NCI-H2029 (cell line): ENCODE results near the gene HOXA10.

Experiments used
- DNase-seq: peaks from one replicate; lab custom pipeline; 2025; lab: John Stamatoyannopoulos, UW

The HOXA10 gene

DNA sequence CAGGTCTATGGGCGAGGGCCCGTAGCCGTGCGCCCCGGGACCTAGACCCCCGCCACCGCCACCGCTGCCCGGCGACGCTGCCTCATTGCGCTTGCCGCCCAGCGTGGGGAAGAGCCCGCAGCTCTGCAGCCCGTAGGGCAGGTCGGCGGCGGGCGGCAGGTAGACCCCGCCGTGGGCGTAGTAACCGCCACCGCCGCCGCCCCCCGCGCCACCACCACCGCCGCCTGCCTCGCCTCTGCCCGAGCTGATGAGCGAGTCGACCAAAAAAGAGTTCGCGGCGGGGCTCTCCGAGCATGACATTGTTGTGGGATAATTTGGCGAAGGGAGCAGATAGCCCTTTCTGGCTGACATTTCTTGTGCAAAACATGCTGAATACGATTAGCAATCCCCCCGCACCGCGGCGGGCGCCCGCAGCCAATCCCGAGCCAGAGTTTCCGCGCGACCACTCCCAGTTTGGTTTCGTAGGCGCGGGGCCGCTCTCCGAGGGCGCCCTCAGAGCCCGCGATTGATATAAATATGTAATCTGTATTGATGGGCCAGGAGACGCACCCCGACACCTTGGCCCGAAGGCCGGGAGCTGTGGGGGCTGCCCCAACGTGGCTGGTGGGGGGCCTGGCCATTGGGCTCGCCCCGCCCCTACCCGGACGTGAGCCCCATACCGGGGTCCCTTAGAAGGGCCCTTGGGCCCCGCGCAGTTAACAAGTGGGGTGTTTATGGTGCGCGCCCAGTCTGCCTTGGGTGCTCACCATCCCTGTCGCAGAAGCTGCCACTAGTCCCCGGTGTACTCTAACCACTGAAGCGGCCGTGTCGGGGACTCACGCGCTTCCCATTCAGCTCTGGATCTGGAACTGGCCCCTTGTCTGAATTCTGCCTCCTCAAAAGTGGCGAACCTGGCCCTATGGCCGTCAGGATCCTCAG is at the start of gene HOXA10:
Gene HOXA10 (minus strand): TSS at position 365 of the 918 bp plus-strand sequence. CDS start 14 bp downstream, at position 351.
- DNase-seq, result no peak

DNA sequence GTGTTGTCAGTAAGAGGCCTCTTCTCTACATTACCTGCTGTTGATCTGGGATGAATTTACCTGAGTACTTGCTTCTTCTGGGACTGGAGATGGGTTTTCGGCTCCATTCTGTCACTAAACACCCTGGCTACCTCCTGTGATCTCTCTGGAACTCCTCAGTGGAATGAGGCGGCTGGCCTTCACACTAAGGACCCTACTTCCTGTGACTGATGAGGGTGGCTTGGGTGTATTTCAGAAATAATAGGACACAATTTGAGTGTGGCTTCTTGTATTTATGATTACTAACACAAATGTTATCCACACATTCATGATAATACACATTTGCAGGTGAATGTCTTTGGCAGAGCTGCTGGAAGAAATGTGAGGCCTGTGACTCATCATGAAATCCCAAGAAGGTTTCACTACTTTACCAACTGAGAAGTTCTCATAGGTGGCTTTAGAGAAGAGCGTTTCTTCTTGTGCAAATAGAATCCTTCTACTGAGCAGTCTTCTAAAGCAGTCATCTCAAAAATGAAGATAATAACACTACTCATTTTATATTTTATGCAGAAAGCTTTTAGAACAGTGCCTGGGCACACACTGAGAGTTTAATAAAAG is 47.2 kb upstream of the HOXA10 start:
- DNase-seq, result no peak

DNA sequence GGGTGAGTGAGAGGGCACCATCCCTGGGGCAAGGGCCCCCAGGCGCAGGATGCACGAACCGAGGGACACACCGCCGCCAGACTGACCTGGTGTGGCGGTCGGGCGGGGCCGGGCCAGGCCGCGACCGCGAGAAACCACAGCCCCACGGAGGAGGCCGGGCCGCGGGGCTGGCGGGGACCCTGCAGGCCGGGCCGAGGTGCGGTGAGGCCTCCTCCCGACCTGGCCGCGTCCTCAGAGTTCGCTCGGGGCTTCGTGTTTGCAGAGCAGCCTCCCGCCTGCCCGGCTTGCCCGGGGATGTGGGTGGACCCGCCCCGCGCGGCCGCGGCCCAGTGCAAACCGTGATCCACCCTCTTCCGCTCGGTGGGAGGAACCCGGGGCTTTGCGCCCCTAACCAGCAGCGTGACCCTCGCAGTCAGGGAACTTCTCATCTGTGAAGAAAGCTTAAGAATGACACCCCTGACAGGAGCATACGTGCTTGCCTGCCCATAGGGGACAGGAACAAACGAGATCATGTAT is 46.4 kb upstream of the HOXA10 start:
- no peak for DNase-seq

GRCh38 chr7:27219821-27220220 is 45.7 kb upstream of the HOXA10 start:
- no peak for DNase-seq

- no peak for DNase-seq
Observed at GRCh38 chr7:27217951-27218350, 43.8 kb upstream of the HOXA10 start.

- DNase-seq, result no peak
Observed at GRCh38 chr7:27215356-27215755, 41.2 kb upstream of the HOXA10 start.

DNA sequence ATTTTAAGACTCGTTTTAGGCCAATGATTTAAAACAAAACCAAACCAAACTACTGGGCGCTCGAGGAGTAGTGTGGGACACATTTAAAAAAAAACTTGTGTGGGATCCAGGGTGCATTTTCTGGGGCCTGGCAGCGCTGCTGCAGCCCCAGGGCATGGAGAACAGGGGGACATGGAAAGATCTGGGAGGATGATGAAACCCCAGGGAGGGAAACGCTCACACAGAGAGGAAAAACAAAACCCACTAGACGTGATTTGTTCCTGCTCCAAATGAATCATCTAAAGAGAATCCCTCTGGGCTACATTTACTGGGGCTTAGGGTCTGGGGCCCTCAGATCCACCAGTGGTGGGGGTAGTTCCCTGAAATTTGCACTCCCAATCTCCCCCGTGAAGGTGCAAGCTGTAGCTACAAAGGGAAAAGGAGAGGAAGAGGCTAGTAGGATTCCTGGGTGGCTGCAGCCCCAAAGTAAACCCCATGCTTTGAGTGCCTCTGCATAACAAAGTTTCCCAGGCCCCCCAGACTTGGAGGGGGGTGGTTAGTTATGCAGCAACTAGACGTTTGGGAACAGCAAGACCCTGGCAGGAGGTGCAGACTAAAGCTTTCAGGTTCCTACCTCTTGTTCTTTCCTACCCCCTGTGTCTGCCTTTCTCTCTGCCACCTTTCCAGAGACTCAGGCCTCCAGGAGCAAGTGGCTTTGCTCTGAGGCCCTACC is 40.3 kb upstream of the HOXA10 start:
- no peak for DNase-seq

DNA sequence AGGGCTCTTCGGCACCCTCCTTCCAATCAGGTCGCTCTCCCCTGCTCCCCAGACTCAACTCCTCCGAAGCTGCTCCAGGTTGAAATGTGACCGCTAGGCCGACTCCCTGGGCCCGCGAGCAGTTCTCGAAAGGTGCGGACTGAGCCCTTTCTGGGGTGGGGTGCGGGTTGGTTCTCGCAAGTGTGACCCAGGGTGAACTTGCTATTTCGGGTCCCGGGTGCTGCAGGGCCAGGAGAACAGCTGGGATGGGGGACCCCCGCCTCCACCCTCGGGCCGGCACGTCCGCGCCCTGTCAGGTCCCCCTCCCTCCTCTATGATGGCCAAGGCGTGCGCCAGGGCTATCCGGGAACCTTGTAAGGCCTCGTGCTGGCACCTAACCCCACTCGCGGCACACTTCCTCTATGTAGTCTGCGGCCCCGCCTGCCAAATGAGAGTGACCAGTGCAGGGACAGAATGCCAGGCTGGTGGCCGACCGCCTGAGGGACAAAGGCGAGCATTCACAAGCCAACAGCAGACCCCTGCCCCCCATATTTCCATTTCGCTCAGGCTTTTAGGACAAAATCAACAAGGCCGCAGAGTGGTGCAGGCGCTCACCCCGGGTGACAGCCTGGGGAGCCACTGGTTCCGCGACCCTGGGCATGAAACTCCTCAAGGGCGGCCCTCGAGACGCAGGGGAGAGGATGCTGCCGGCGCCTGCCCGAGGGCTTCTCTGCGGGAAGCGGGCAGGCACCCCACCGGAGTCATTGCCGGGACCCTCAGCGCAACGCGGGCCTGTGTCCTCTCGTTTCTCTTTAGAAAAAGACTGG is 39.5 kb upstream of the HOXA10 start:
- DNase-seq, result no peak

GRCh38 chr7:27212497-27213432 is 38.6 kb upstream of the HOXA10 start:
- no peak for DNase-seq

DNA sequence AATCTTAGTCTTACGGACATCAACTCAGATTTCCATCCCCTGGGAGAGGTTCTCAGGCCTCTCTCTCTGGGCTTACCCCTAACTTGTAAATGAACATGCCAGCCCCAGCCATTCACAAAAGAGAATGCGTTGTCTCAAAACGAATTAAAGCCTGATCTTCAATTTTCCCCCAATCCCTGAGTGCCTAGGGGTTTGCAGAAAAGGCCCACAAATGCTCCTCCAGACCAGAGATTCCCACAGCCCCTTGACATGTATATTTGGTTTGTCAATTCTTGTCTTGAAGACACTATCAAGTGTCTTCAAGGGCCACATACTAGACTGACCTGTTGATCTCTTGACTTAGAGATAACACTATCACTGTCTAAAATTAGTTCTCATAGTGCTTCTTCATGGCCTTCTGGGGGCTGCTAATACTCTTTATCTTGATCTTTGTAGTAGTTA is 37.7 kb upstream of the HOXA10 start:
- DNase-seq, result no peak

- DNase-seq, result no peak
Observed at GRCh38 chr7:27211084-27211446, 36.9 kb upstream of the HOXA10 start.

DNA sequence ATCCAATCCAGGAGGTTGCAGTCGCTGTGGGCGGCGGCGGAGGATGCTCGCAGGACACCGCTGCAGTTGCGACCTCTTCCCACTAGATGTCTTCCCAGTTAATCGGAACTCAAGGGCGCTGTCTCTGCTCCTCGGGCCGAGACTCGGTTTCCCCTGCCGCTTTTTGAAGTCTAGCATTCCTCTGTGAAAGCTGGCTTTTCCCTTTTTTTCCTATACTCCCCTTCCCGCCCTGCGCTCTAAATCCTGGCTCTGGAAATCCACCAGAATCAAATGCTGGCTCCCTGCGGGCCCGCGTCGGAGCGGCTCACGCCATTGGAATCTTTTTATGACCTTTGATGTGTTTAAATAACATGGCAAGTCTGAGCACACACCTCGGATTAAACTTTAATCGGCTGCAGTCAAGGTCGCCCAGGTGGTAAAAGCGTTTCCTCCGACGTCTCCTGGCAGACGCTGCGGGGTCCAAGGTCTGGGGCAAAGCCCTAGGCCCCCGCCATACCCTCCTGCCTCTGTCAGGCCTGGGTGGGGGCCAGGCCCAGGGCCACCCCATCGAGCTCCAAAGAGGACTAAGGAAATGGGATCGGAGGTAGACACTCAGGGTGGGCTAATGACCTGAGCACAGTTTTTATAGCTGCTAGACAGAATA is 36.4 kb upstream of the HOXA10 start:
- no peak for DNase-seq

- no peak for DNase-seq
Observed at GRCh38 chr7:27209933-27210440, 35.9 kb upstream of the HOXA10 start.

DNA sequence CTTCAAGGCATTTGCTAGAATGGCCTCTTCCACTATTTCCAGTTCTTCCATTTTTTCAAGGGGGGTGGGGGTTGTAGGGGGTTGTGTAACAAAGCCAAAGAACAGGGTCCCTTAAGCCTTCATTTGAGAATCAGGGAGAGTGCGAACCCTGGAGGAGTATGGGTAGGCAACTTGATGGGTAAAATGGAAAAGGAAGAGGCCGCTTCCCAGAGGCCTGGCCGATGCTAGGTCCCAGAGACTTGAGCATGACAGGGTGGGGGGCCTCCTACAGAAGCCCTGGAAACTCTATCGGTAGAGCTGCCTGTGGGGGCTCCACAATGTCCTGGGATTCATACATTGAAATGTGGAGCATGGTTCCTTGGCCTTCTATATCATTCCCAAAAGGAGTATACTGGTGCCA is 34.9 kb upstream of the HOXA10 start:
- no peak for DNase-seq

- no peak for DNase-seq
Observed at GRCh38 chr7:27207348-27207985, 33.3 kb upstream of the HOXA10 start.

DNA sequence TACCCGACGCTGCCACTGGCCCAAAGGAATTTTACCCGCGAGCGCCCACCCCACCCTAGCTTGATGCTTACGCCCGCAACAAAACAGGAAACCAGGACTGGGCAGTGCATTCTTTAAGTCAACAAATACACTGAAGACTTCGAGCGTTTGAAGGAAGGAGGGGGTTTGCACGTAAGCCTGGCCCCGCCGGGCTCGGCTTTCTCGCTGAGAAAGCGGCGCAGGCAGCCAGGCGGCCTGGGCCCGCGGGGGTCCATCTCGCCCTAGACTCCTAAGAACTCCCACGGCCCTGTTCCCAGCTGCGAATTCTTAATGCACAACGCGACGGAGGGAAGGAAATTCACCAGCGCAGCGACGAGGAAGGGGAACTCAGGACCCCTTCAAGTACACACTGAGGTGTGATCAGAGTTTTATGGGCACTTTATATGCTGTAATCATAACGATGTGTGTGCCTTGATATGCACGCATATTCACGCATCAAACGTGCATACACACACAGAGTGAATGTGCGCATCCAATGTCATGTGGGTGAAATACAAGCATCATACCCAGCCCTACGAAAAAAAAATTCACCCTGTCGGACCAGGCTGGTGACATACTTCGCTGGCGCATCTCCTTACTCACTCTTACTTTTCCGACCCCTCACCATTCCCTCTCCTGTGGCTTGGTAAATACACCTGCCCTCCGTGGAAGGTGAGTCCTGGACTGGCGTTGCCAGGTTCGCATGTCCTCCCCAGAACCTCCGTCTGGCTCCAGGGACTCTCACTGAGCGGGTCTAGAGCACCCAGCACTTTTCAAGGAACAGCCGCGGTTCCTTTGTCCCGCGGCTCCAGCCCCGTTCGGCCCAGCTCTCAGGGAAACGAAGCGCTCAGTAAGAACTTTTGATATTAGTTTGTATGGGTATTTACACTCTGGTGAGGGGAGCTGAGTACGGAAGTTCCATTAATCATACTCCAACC is 31.5 kb upstream of the HOXA10 start:
- DNase-seq, result no peak

- no peak for DNase-seq
Observed at GRCh38 chr7:27204851-27205322, 30.8 kb upstream of the HOXA10 start.

GRCh38 chr7:27203964-27204594 is 30.0 kb upstream of the HOXA10 start:
- DNase-seq, result no peak
